ENCODE results near the gene USP30.
A peak's percentile ranks its signal among the peaks of the same experiment; 100 is the strongest.
"Not testable (repeated sequence)": the region's sequence is repeated elsewhere in the genome, so short reads cannot be mapped to it uniquely, and the experiment has no call there.

Gene USP30

DNA sequence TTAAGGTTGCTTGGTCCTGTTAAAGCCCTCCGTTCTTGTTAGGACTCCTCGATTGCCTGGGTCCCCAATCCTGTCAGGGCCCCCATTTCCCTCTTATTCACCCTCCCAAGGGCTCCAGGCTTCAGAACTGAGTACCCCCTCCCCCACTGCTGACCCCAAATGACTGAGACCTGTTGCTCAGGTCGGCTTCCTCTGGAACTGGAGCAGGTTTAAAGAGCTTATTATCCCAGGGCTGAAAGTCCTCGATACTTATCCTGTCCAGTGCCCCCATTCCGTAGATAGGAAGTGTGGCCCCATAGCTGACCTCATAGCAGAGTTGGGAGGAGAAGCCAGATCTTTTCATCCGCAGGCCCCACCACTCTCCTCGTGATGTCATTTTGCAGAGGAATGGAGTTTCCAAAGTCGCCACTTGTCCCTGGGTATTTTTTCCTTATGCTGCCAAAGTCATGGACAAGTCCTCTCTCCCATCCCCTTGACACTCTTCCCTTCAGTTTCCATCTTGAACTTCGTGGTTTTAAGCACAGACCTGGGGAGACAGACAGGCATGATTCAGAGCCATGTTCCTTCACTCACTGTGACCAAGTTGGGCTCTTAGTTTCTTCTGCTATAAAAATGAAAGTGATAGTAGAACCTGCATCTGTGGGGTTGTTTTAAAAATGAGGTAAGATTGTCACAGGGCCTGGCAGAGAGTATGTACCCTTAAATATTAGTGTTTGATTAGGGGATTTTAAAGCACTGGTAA, 1.2 kb downstream of the USP30 start:
- H2AFZ ChIP-seq (ENCODE audit: low read depth, low read length) = peak overlapping the region; percentile 100
- peaks cover 15% of the 10 kb centered on the region for H3K79me2 ChIP-seq (ENCODE audit: insufficient read depth, low read length)
- H3K27ac ChIP-seq (ENCODE audit: low read length) = peak overlapping the region; percentile 80
- TF ChIP-seq, protein P1, sequence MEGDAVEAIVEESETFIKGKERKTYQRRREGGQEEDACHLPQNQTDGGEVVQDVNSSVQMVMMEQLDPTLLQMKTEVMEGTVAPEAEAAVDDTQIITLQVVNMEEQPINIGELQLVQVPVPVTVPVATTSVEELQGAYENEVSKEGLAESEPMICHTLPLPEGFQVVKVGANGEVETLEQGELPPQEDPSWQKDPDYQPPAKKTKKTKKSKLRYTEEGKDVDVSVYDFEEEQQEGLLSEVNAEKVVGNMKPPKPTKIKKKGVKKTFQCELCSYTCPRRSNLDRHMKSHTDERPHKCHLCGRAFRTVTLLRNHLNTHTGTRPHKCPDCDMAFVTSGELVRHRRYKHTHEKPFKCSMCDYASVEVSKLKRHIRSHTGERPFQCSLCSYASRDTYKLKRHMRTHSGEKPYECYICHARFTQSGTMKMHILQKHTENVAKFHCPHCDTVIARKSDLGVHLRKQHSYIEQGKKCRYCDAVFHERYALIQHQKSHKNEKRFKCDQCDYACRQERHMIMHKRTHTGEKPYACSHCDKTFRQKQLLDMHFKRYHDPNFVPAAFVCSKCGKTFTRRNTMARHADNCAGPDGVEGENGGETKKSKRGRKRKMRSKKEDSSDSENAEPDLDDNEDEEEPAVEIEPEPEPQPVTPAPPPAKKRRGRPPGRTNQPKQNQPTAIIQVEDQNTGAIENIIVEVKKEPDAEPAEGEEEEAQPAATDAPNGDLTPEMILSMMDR (IDR thresholded peaks at IDR 0.05; ENCODE audit: borderline replicate concordance, extremely low read depth, low read length, poor library complexity, severe bottlenecking) = no peak
- TF ChIP-seq EZH2 (IDR thresholded peaks at IDR 0.05; ENCODE audit: borderline replicate concordance, low read depth, low read length, severe bottlenecking) = no peak
- no peaks in the 10 kb centered on the region for H4K20me1 ChIP-seq (ENCODE audit: insufficient read depth, low read length)
- no peaks in the 10 kb centered on the region for H3K27me3 ChIP-seq (ENCODE audit: insufficient read depth, low read length, poor library complexity)
- ATAC-seq (ENCODE audit: insufficient read depth, low read depth) (peak; percentile 63), DNase-seq (peak; percentile 8)
- H3K9me3 ChIP-seq (ENCODE audit: insufficient read depth, low read length, severe bottlenecking) = no peaks in the 10 kb centered on the region
- peaks cover 23% of the 10 kb centered on the region for H3K4me1 ChIP-seq (ENCODE audit: insufficient read depth, low read length)
- H3K4me3 ChIP-seq (ENCODE audit: low read depth in 1 of 2, low read length in 2 of 2) = peak overlapping the region; percentile 55 to 89; a peak in 3 of 4 replicates
- H3K4me2 ChIP-seq (ENCODE audit: insufficient read depth, low read length) = peak overlapping the region; percentile 87
- H3K36me3 ChIP-seq (ENCODE audit: insufficient read depth, low read length) = peaks cover 12% of the 10 kb centered on the region
- H3K9ac ChIP-seq (ENCODE audit: low read depth, low read length) = peak overlapping the region; percentile 83

DNA sequence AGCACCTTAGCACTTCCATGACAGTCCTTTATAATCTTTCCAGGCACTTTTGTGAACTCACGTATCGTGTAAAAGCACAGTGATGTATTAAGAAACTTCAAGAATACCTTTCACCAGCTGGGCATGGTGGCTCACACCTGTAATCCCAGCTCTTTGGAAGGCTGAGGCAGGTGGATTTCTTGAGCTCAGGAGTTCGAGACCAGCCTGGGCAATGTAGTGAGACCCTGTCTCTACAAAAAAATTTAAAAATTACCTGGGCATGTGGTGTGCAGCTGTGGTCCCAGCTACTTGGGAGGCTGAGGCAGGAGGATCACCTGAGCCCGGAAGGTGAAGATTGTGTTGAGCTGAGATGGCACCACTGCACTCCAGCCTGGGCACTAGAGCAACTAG, 1.7 kb downstream of the USP30 start:
- not testable (repeated sequence) for H3K27me3 ChIP-seq (ENCODE audit: insufficient read depth, low read length, poor library complexity); H3K27ac ChIP-seq (ENCODE audit: low read length); H3K9me3 ChIP-seq (ENCODE audit: insufficient read depth, low read length, severe bottlenecking); DNase-seq; H4K20me1 ChIP-seq (ENCODE audit: insufficient read depth, low read length); ATAC-seq (ENCODE audit: insufficient read depth, low read depth)
- Histone ChIP-seq H3K4me1 (ENCODE audit: insufficient read depth, low read length) (peaks cover 23% of the 10 kb centered on the region), H3K4me2 (ENCODE audit: insufficient read depth, low read length) (peak overlapping the region; percentile 87), H2AFZ (ENCODE audit: low read depth, low read length) (peak overlapping the region; percentile 100; the same call in 1 of the 2 replicates), H3K79me2 (ENCODE audit: insufficient read depth, low read length) (peaks cover 15% of the 10 kb centered on the region), H3K4me3 (ENCODE audit: low read depth in 1 of 2, low read length in 2 of 2) (peak overlapping the region in 1 of 2 experiments; percentile 89; a peak in 3 of 4 replicates), H3K9ac (ENCODE audit: low read depth, low read length) (peak overlapping the region; percentile 83), H3K36me3 (ENCODE audit: insufficient read depth, low read length) (peaks cover 16% of the 10 kb centered on the region)

DNA sequence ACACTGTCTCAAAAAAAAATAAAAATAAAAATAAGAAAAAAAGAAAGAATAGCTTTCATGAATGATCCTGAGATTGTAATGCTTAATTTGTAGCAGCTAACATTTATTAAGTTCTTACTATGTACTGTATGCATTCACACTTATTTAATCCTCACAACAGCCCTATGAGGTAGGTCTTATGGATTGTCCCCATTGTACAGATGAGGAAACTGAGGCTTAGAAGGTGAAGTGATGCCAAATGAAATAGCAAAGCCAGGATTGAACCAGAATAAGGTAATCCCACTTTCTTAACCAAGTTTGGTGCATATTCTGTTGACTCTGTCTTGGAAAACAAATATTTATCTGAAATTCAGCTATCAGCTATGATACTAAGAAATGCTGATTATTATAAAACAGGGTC, 2.1 kb downstream of the USP30 start:
- H3K79me2 ChIP-seq (ENCODE audit: insufficient read depth, low read length) = peaks cover 15% of the 10 kb centered on the region
- H3K4me1 ChIP-seq (ENCODE audit: insufficient read depth, low read length) = peaks cover 23% of the 10 kb centered on the region
- H4K20me1 ChIP-seq (ENCODE audit: insufficient read depth, low read length) = no peaks in the 10 kb centered on the region
- DNase-seq = no peak
- no peak overlapping the region; a peak in 1 of 4 replicates for H3K4me3 ChIP-seq (ENCODE audit: low read depth in 1 of 2, low read length in 2 of 2)
- no peak overlapping the region for H3K27ac ChIP-seq (ENCODE audit: low read length)
- TF ChIP-seq EZH2 (IDR thresholded peaks at IDR 0.05; ENCODE audit: borderline replicate concordance, low read depth, low read length, severe bottlenecking) = no peak
- no peak for ATAC-seq (ENCODE audit: insufficient read depth, low read depth)
- H3K9ac ChIP-seq (ENCODE audit: low read depth, low read length) = no peak overlapping the region
- no peaks in the 10 kb centered on the region for H3K9me3 ChIP-seq (ENCODE audit: insufficient read depth, low read length, severe bottlenecking)
- H3K4me2 ChIP-seq (ENCODE audit: insufficient read depth, low read length) = no peak overlapping the region
- H3K36me3 ChIP-seq (ENCODE audit: insufficient read depth, low read length) = peaks cover 16% of the 10 kb centered on the region
- H2AFZ ChIP-seq (ENCODE audit: low read depth, low read length) = no peak overlapping the region
- no peaks in the 10 kb centered on the region for H3K27me3 ChIP-seq (ENCODE audit: insufficient read depth, low read length, poor library complexity)

DNA sequence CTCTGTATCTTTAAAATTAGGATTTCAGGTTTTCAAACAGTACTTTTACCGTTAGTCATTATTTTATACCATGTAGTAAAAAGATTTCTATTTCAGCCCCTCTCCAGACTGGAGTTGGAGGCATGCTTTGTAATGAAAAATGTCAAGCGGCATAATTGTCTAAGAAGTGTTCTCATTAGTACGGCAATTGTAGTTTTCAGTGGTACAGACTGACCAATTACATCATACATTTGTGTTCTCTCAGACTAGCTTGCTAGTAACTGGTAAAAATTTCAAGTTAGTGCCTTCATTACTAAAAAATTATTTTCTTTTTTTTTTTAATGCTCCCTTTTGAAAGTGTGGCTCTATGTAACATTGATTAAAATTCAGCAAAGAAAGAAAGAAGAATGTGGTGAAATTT, 4.5 kb downstream of the USP30 start:
- Histone ChIP-seq H3K4me1 (ENCODE audit: insufficient read depth, low read length) (peaks cover 20% of the 10 kb centered on the region), H3K4me2 (ENCODE audit: insufficient read depth, low read length) (no peak overlapping the region)
- no peak for TF ChIP-seq EZH2 (IDR thresholded peaks at IDR 0.05; ENCODE audit: borderline replicate concordance, low read depth, low read length, severe bottlenecking)
- TF ChIP-seq, protein P1 (IDR thresholded peaks at IDR 0.05; ENCODE audit: borderline replicate concordance, extremely low read depth, low read length, poor library complexity, severe bottlenecking) = no peak

More for the DNA sequence above, 4.5 kb downstream of the USP30 start:
- no peaks in the 10 kb centered on the region for H4K20me1 ChIP-seq (ENCODE audit: insufficient read depth, low read length)
- H3K27me3 ChIP-seq (ENCODE audit: insufficient read depth, low read length, poor library complexity) = no peaks in the 10 kb centered on the region
- H3K27ac ChIP-seq (ENCODE audit: low read length) = no peak overlapping the region
- peaks cover 15% of the 10 kb centered on the region for H3K79me2 ChIP-seq (ENCODE audit: insufficient read depth, low read length)
- no peak overlapping the region for H3K4me3 ChIP-seq (ENCODE audit: low read depth in 1 of 2, low read length in 2 of 2)
- no peak overlapping the region for H3K9ac ChIP-seq (ENCODE audit: low read depth, low read length)
- H3K36me3 ChIP-seq (ENCODE audit: insufficient read depth, low read length) = peaks cover 20% of the 10 kb centered on the region
- ATAC-seq (ENCODE audit: insufficient read depth, low read depth) (no peak), DNase-seq (no peak)
- H3K9me3 ChIP-seq (ENCODE audit: insufficient read depth, low read length, severe bottlenecking) = no peaks in the 10 kb centered on the region
- H2AFZ ChIP-seq (ENCODE audit: low read depth, low read length) = no peak overlapping the region
